GM12801 (cell line): Measurements from ENCODE around the gene PRDX6.

Source experiments
- CTCF ChIP-seq: IDR thresholded peaks from one replicate; pipeline ENCODE4 v1.5.1; 2011; ENCODE audit warnings: control low read depth; ENCODE audit not compliant: insufficient read length; ENCODE audit errors: extremely low read depth

Gene PRDX6

GRCh38 chr1:173481195-173481772 is 4.1 kb downstream of the PRDX6 start:
- TF ChIP-seq CTCF: no peak

GRCh38 chr1:173482683-173483082 is 5.5 kb downstream of the PRDX6 start:
- TF ChIP-seq CTCF: no peak

GRCh38 chr1:173484276-173484675 is 7.1 kb downstream of the PRDX6 start:
- no peak for TF ChIP-seq CTCF

GRCh38 chr1:173485401-173485800 is 8.3 kb downstream of the PRDX6 start:
- no peak for TF ChIP-seq CTCF

- no peak for TF ChIP-seq CTCF
Measured at GRCh38 chr1:173488001-173488400, 10.9 kb downstream of the PRDX6 start.

GRCh38 chr1:173489149-173489600 is 12.0 kb downstream of the PRDX6 start:
- TF ChIP-seq CTCF: no peak

- no peak for TF ChIP-seq CTCF
Measured at GRCh38 chr1:173489929-173490328, 12.8 kb downstream of the PRDX6 start.
